ENCODE measurements around the gene SCN3B. TPM values are rescaled to one million over a fixed set of nuclear protein-coding genes. Genes with fewer than 3 reads are reported as not detected.

Gene SCN3B
- total and polyA plus RNA-seq, 7 donors: 0.60 to 3.0 (median 2.2) TPM; not detected in 1

DNA sequence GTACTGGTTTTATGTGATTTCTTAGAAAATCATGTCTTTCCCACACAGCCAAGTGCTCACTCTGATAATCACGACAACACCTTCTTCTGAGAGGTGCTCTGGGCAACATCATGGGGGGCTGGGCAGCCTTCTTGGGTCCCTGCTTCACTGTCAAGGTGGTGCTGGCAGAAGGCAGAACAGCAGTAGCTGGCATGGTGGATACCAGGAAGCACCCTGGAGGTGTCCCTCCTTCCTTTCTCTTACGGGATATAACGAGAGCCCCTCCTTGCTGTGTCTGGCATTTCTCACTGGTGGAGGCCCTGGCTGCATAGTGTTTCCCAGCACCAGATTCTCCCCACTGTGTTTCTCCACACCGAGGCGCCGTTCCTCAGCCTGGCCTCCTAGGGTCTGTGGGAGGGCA is 60.9 kb downstream of the SCN3B start:
- intact Hi-C loops (cut with DNase I): no loop called here

DNA sequence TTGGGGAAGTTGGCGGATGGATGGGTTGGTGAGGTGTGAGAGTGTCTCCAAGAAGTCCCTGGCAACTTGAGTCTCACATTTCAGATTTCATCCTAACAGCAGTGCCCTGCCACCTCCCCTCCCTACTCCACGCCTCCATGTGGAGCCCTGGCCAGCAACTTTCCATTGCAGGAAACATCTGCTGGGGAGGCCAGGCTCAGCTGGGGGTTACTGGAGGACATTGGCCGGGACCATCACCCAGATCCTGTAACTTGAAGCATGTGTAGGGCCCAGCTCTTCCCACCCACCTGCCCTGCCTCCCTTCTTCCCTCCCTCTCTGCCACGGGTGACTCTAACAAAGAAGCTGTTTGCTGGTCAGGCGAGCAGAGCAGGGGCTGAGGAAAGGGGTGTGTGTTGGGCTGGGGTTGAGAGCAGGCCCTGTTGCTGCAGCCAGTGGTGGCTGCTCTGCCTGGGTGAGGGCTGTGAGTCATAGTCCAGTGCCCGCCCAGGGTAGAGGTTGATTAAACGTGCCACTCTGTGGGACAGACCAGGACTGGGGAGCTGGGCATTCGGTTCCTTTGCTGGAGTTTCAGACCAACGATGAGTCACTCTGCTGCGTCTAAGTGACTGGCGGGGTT is 64.0 kb downstream of the SCN3B start:
- no peak overlapping the region for H3K4me3 ChIP-seq
- no peaks in the 10 kb centered on the region for H3K27me3 ChIP-seq
- intact Hi-C loops (cut with DNase I): no loop called here
- WGBS, 2 donors: 23 to 64% methylated on average over 11 of the region's 11 CpGs
- no peak overlapping the region for H3K27ac ChIP-seq
- TF ChIP-seq, protein P1, sequence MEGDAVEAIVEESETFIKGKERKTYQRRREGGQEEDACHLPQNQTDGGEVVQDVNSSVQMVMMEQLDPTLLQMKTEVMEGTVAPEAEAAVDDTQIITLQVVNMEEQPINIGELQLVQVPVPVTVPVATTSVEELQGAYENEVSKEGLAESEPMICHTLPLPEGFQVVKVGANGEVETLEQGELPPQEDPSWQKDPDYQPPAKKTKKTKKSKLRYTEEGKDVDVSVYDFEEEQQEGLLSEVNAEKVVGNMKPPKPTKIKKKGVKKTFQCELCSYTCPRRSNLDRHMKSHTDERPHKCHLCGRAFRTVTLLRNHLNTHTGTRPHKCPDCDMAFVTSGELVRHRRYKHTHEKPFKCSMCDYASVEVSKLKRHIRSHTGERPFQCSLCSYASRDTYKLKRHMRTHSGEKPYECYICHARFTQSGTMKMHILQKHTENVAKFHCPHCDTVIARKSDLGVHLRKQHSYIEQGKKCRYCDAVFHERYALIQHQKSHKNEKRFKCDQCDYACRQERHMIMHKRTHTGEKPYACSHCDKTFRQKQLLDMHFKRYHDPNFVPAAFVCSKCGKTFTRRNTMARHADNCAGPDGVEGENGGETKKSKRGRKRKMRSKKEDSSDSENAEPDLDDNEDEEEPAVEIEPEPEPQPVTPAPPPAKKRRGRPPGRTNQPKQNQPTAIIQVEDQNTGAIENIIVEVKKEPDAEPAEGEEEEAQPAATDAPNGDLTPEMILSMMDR (IDR thresholded peaks at IDR 0.05): no peak
- TF ChIP-seq POLR2A (IDR thresholded peaks at IDR 0.05) (no peak), EP300 (IDR thresholded peaks at IDR 0.05) (no peak), POLR2AphosphoS5 (IDR thresholded peaks at IDR 0.05) (no peak)
- H3K4me1 ChIP-seq: peaks cover 0 to 11% (median 0%) of the 10 kb centered on the region in 4 donors
- no peak for DNase-seq
- H3K9me3 ChIP-seq: no peaks in the 10 kb centered on the region
- H3K36me3 ChIP-seq: no peaks in the 10 kb centered on the region

More for the DNA sequence above, 60.9 kb downstream of the SCN3B start:
- Histone ChIP-seq H3K36me3 (no peaks in the 10 kb centered on the region), H3K9me3 (no peaks in the 10 kb centered on the region), H3K27ac (no peak overlapping the region), H3K4me3 (no peak overlapping the region), H3K27me3 (no peaks in the 10 kb centered on the region), H3K4me1 (peaks cover 0 to 11% (median 0%) of the 10 kb centered on the region in 4 donors)
- DNase-seq: no peak
- TF ChIP-seq EP300 (IDR thresholded peaks at IDR 0.05): no peak
- TF ChIP-seq POLR2AphosphoS5 (IDR thresholded peaks at IDR 0.05): no peak
- TF ChIP-seq POLR2A (IDR thresholded peaks at IDR 0.05): no peak
- TF ChIP-seq, protein P1 (IDR thresholded peaks at IDR 0.05): no peak
- 77% methylated on average over 6 of the region's 6 CpGs for WGBS, 2 donors

DNA sequence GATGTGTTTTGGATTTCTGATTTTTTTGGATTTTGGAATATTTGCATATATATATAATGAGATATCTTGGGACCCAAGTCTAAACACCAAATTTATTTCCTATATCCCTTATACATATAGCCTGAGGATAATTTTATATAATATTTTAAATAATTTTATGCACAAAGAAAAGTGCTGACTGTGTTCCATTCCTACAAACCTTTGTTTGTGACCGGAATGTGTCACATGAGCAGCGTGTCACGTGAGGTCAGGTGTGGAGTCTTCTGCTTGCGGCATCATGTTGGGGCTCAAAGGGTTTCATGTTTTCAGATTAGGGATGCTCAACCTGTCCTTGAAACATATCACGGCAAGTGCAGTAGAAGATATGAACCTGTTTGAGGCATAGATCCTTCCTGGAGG is 65.6 kb downstream of the SCN3B start:
- Histone ChIP-seq H3K4me1 (peaks cover 0 to 11% (median 0%) of the 10 kb centered on the region in 4 donors), H3K4me3 (no peak overlapping the region), H3K27ac (no peak overlapping the region), H3K27me3 (no peaks in the 10 kb centered on the region), H3K36me3 (no peaks in the 10 kb centered on the region), H3K9me3 (no peaks in the 10 kb centered on the region)
- intact Hi-C loops (cut with DNase I): no loop called here
- WGBS, 2 donors: 94 to 98% methylated on average over 5 of the region's 5 CpGs
- no peak for TF ChIP-seq POLR2A (IDR thresholded peaks at IDR 0.05)
- TF ChIP-seq, protein P1 (IDR thresholded peaks at IDR 0.05): no peak
- TF ChIP-seq EP300 (IDR thresholded peaks at IDR 0.05): no peak
- no peak for TF ChIP-seq POLR2AphosphoS5 (IDR thresholded peaks at IDR 0.05)
- no peak for DNase-seq

DNA sequence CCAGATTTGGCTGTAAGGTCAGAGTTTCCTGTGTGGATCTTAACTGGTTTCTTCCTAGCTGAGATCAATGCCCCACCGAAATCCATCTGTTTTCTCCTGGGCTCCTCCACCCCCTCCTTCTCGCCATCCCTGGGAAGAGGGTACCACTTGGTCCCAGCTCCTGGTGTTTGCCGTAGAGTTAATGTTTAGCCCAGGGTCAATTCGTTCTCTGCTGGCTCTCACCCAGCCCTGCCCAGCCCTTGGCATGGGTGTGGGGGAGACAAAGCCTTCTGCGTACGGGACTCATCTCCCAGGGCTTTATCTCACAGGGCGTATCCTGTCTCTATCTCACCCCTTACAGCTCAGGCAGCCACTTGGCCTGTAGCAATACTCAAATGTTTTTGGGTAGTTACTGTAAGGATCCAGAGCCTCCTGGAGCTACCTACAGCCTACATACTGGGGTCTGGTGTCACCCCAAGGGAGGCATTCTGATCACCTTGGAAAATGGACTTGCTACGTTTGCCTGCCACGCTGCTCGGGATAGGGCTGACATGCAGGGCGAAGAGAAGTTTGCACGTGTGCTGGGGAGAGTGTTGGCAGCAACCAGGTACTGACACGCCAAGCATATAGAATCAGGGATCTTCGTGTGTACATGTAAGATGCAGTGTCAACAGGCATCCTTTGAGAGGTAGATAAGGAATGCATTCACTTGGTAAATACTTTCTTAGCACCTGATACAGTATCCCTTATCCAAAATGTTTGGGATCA is 66.1 kb downstream of the SCN3B start:
- Histone ChIP-seq H3K27ac (no peak overlapping the region), H3K4me1 (peaks cover 0 to 11% (median 0%) of the 10 kb centered on the region in 4 donors), H3K27me3 (no peaks in the 10 kb centered on the region), H3K36me3 (no peaks in the 10 kb centered on the region), H3K4me3 (no peak overlapping the region), H3K9me3 (no peaks in the 10 kb centered on the region)
- no peak for TF ChIP-seq POLR2AphosphoS5 (IDR thresholded peaks at IDR 0.05)
- no peak for TF ChIP-seq EP300 (IDR thresholded peaks at IDR 0.05)
- TF ChIP-seq POLR2A (IDR thresholded peaks at IDR 0.05): no peak
- TF ChIP-seq, protein P1 (IDR thresholded peaks at IDR 0.05): no peak
- intact Hi-C loops (cut with DNase I): no loop called here
- WGBS, 2 donors: 24 to 72% methylated on average over 14 of the region's 14 CpGs
- no peak for DNase-seq
